Retinal pigment epithelial cell (primary cell): Measurements from ENCODE around the gene SVIL.
"Not testable (repeated sequence)": the region's sequence is repeated elsewhere in the genome, so short reads cannot be mapped to it uniquely, and the experiment has no call there.

ENCODE experiments used
- DNase-seq: peaks from one replicate; pipeline ENCODE4 v3.0.0-alpha.2; 2010; ENCODE audit warnings: low read depth
- H3K4me3 ChIP-seq: 2 replicates; pipeline ENCODE4 v1.5.1; 2011; ENCODE audit warnings: mild to moderate bottlenecking, low read length, control low read depth, moderate library complexity
- CTCF ChIP-seq: conservative IDR thresholded peaks from 2 replicates; pipeline ENCODE4 v1.5.1; 2011; ENCODE audit warnings: low read depth, low read length, control low read depth, inconsistent platforms

The SVIL gene

DNA sequence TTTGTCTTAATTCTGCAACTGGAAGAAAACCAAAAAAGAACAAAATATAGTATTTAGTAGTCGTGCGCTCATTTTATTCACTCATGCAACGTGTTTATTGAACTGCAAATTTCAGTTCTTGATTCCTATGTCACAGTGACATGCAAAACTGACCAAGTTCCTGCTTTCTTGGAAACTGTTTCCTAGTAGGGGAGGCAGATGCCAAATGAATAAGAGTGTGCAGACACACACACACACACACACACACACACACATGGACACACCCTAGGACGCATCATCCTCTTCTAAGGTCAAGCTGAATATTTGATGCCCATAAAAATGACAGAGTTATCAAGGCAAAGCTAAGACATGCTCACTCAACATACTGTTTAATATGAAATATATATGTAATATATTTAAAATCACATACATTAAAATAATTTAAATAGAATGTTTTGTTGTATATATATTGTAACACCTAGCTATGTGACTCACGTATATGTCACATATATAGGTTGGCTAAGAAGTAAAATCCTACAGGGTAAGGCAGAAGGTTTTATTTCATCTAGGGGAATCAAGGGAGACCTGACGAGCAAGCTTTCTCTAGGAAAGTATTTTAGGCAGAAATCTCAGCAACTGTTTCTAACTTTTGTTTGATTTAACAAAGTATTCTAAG, 79.6 kb downstream of the SVIL start:
- no peak for TF ChIP-seq CTCF
- DNase-seq = no peak
- H3K4me3 ChIP-seq = no peak overlapping the region

- no peak for DNase-seq
Observed at GRCh38 chr10:29554660-29555059, 80.1 kb downstream of the SVIL start.

DNA sequence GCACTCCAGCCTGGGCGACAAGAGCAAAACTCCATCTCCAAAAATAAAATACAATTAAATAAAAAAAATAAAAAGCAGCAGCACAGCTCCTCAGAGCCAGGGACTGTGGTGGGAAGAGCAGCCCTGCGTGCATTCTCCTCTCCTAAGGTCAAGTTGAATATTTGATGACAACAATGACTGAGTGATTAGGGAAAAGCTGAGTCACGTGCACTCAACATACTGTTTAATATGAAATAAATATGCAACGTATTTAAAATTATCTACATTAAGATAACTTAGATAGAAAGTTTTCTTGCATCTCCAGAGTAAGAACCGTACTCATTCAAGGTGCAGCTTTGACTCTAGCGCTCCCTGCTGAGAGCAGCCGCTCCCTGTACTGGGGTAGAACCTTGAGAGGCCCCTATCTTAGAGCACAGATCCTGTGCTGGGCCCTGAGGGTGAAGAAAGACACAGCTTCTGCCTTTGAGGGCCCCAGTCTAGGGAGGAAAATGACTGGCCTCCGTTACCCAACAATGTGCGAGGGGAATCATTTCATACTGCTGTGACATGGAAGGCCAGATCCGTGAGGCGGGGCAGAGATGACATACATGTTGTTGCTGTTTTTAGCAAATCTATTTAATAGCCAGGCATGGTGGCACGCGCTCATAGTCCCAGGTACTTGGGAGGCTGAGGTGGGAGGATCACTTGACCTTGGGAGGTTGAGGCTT, 81.1 kb downstream of the SVIL start:
- no peak for TF ChIP-seq CTCF
- DNase-seq = no peak
- H3K4me3 ChIP-seq = no peak overlapping the region

More at GRCh38 chr10:29554660-29555059, 80.1 kb downstream of the SVIL start:
- H3K4me3 ChIP-seq = no peak overlapping the region
- TF ChIP-seq CTCF = no peak

GRCh38 chr10:29553116-29553515, 81.7 kb downstream of the SVIL start:
- not testable (repeated sequence) for H3K4me3 ChIP-seq

DNA sequence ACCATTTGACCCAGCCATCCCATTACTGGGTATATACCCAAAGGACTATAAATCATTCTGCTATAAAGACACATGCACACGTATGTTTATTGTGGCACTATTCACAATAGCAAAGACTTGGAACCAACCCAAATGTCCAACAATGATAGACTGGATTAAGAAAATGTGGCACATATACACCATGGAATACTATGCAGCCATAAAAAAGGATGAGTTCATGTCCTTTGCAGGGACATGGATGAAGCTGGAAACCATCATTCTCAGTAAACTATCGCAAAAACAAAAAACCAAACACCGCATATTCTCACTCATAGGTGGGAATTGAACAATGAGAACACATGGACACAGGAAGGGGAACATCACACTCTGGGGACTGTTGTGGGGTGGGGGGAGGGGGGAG, 85.3 kb downstream of the SVIL start:
- DNase-seq = not testable (repeated sequence)

More at GRCh38 chr10:29553116-29553515, 81.7 kb downstream of the SVIL start:
- DNase-seq = not testable (repeated sequence)

GRCh38 chr10:29546773-29547313, 87.9 kb downstream of the SVIL start:
- no peak overlapping the region for H3K4me3 ChIP-seq
- DNase-seq = no peak
- TF ChIP-seq CTCF = no peak

More for the DNA sequence above, 85.3 kb downstream of the SVIL start:
- H3K4me3 ChIP-seq = not testable (repeated sequence)

DNA sequence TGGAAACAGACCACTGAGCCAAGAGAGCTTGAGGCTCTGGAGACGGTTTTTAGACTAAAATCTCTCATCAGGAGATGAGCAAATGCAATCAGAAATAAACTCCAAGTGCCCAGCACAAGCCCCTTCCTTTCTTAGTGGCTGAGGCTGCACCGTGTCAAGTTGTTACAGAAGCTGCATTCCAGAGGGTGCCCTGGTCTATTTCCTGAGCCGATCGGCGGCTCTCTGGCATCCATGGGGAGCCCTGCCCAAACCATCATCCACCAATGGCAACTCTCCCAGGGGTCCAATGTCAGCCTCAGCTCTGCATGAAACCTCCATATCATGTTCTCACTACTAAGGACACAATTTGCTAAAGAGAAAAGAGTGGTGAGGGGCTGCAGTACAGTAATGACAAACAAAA, 89.6 kb downstream of the SVIL start:
- H3K4me3 ChIP-seq = no peak overlapping the region
- no peak for DNase-seq
- no peak for TF ChIP-seq CTCF

DNA sequence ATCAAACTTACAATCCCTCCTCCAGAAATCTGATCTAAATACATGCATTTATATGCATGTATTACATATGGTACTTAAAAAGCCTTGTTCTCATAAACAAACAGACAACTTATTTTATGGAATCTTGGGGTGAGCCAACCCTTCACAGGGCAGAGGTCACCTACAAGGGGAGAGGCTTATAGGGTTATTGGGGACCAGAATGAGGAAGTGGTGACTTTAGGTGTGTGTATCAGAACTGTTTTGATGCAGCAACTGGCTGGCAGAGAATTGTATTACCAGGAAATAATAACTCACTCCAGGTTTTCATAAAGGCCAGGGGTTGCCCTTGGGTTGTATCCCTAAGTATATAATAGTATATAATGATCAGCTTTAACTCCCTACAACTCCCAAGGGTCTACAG, 91.1 kb downstream of the SVIL start:
- DNase-seq = no peak
- no peak overlapping the region for H3K4me3 ChIP-seq
- TF ChIP-seq CTCF = no peak
